Fibroblast of skin of scalp (primary cell): ENCODE measurements around the gene CECR2.

Source experiments
- DNase-seq: peaks from one replicate; pipeline ENCODE4 v3.0.0-alpha.2; 2013

CECR2 gene

GRCh38 chr22:17471886-17472535 lies 102.8 kb downstream of the CECR2 start:
- DNase-seq = no peak

- no peak for DNase-seq
These were observed 103.7 kb downstream of the CECR2 start for GRCh38 chr22:17472932-17473331.

- no peak for DNase-seq
These were observed 106.3 kb downstream of the CECR2 start for GRCh38 chr22:17475318-17476230.

- no peak for DNase-seq
These were observed 107.6 kb downstream of the CECR2 start for GRCh38 chr22:17476838-17477237.

- no peak for DNase-seq
These were observed 108.2 kb downstream of the CECR2 start for GRCh38 chr22:17477391-17477833.

- DNase-seq = no peak
These were observed 109.9 kb downstream of the CECR2 start for GRCh38 chr22:17479135-17479534.

- DNase-seq = no peak
These were observed 112.2 kb downstream of the CECR2 start for GRCh38 chr22:17481424-17481823.

- no peak for DNase-seq
These were observed 114.6 kb downstream of the CECR2 start for GRCh38 chr22:17483688-17484372.

- DNase-seq = no peak
These were observed 115.3 kb downstream of the CECR2 start for GRCh38 chr22:17484608-17485007.

- no peak for DNase-seq
These were observed 117.1 kb downstream of the CECR2 start for GRCh38 chr22:17486313-17486712.

- DNase-seq = no peak
These were observed 117.5 kb downstream of the CECR2 start for GRCh38 chr22:17486719-17487118.

GRCh38 chr22:17489101-17489500 lies 119.8 kb downstream of the CECR2 start:
- no peak for DNase-seq

GRCh38 chr22:17491090-17491640 lies 121.9 kb downstream of the CECR2 start:
- DNase-seq = no peak

- DNase-seq = no peak
These were observed 123.0 kb downstream of the CECR2 start for GRCh38 chr22:17492247-17492646.

GRCh38 chr22:17493419-17493981 lies 124.2 kb downstream of the CECR2 start:
- DNase-seq = no peak

GRCh38 chr22:17496841-17497240 lies 127.6 kb downstream of the CECR2 start:
- no peak for DNase-seq

- peak; percentile 61 for DNase-seq
These were observed 132.5 kb downstream of the CECR2 start for GRCh38 chr22:17501679-17502285.

- no peak for DNase-seq
These were observed 138.8 kb downstream of the CECR2 start for GRCh38 chr22:17508110-17508509.

- DNase-seq = no peak
These were observed 143.7 kb downstream of the CECR2 start for GRCh38 chr22:17512960-17513359.

GRCh38 chr22:17513612-17514011 lies 144.4 kb downstream of the CECR2 start:
- no peak for DNase-seq

GRCh38 chr22:17514084-17514483 lies 144.8 kb downstream of the CECR2 start:
- DNase-seq = no peak

GRCh38 chr22:17518406-17518805 lies 149.1 kb downstream of the CECR2 start:
- no peak for DNase-seq
